ENCODE results near the gene CAMK2A. TPM values are rescaled to one million over a fixed set of nuclear protein-coding genes. Genes with fewer than 3 reads are reported as not detected.

Gene CAMK2A
- total RNA-seq, 1 experiment from 2014 or later = not detected

DNA sequence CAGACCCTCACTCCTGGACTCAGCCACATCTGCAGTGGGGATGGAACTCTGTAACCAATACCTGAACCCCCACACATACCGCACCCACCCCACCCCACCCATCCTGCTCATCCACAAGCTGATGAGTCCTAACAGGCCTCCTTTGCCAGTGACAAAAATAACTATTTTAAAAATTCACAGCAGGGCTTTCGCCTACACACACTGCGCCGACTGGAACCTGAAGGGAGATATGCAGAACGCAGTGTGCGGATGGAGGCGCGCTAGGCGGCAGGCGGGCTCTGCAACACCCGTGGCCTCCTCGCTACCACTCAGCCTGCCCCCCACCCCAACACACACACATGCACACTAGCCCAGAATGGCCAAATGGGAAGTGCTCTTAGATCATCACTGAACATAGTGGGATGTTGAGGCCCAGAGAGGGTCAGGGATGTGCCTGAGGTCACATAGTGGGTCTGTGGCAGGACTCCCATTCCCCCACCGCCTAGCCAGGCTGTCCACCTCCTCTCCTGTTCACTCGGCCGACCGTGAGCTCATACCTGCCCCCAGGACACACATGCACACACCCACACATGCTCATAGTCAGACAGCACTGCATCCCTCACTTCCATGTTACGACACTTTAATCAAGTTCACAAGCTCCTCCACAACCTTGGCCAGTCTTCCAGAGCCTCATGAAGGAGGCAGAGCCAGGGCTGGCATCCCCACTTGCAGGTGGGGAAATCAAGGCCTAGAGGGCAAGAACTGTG, 6.3 kb upstream of the CAMK2A start:
- no peaks in the 10 kb centered on the region for H3K27me3 ChIP-seq (replicated peaks; ENCODE audit: control insufficient read depth, insufficient read depth, low read length)
- H3K4me3 Mint-ChIP-seq (ENCODE audit: unreplicated experiment) = no peak overlapping the region
- H3K27me3 Mint-ChIP-seq (ENCODE audit: insufficient read depth, unreplicated experiment) = peaks cover 3% of the 10 kb centered on the region
- no peaks in the 10 kb centered on the region for H3K36me3 Mint-ChIP-seq (ENCODE audit: insufficient read depth, unreplicated experiment)
- H3K4me3 ChIP-seq (ENCODE audit: low read depth, low read length) = no peak overlapping the region
- CTCF ChIA-PET = interaction anchor here (1.1 kb wide), 1 partner anchor 443 kb away, joined by 3 read pairs; no protein-coding TSS in a partner anchor
- intact Hi-C loops (cut with micrococcal nuclease; ENCODE audit: unreplicated experiment) = no loop called here
- DNase-seq = no peak
- no peaks in the 10 kb centered on the region for H3K9me3 Mint-ChIP-seq (ENCODE audit: unreplicated experiment)
- H3K27ac Mint-ChIP-seq (ENCODE audit: unreplicated experiment) = no peak overlapping the region
- H3K4me1 ChIP-seq = no peaks in the 10 kb centered on the region
- no peaks in the 10 kb centered on the region for H3K36me3 ChIP-seq (ENCODE audit: control insufficient read depth, insufficient read depth, low read length)
- no peaks in the 10 kb centered on the region for H3K9me3 ChIP-seq
- BruUV-seq (replicated peaks) = no TSS peak
- TF ChIP-seq CTCF (IDR thresholded peaks at IDR 0.05; ENCODE audit: insufficient read depth in 1 of 2, low read depth in 1 of 2, low read length in 1 of 2, severe bottlenecking in 1 of 2, unreplicated experiment in 1 of 2) = no peak
- POLR2A ChIA-PET = no interaction called here
- H3K4me1 Mint-ChIP-seq (ENCODE audit: low read depth, unreplicated experiment) = no peaks in the 10 kb centered on the region

DNA sequence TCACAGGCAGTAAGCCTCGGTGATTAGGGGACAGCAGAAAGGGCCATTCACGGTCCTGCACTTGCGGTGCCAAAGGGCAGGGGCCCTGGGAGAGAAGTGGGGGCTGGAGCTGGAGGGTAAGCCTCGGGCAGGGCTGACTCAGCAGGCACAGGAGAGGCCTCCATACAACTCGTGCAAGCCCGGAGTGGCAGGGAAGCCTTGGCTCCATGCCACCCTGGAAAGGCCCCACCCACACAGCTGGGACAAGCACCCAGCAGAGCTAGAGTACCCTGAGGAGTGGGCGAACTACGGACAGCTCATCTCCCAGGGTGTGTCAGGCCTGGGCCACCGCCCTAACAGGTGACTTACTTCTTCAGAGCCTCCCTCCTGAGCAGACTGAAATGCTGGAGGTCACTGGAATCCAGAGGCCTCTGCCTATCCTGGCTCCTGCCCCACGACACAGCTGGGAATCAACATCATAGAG, 5.6 kb upstream of the CAMK2A start:
- H3K4me1 ChIP-seq = no peaks in the 10 kb centered on the region
- Mint-ChIP-seq H3K27ac (ENCODE audit: unreplicated experiment) (no peak overlapping the region), H3K9me3 (ENCODE audit: unreplicated experiment) (no peaks in the 10 kb centered on the region), H3K4me3 (ENCODE audit: unreplicated experiment) (no peak overlapping the region), H3K27me3 (ENCODE audit: insufficient read depth, unreplicated experiment) (peaks cover 6% of the 10 kb centered on the region), H3K4me1 (ENCODE audit: low read depth, unreplicated experiment) (no peaks in the 10 kb centered on the region), H3K36me3 (ENCODE audit: insufficient read depth, unreplicated experiment) (no peaks in the 10 kb centered on the region)
- H3K4me3 ChIP-seq (ENCODE audit: low read depth, low read length) = no peak overlapping the region
- H3K27me3 ChIP-seq (replicated peaks; ENCODE audit: control insufficient read depth, insufficient read depth, low read length) = no peaks in the 10 kb centered on the region
- POLR2A ChIA-PET = no interaction called here
- CTCF ChIA-PET = no interaction called here
- H3K9me3 ChIP-seq = no peaks in the 10 kb centered on the region
- no peaks in the 10 kb centered on the region for H3K36me3 ChIP-seq (ENCODE audit: control insufficient read depth, insufficient read depth, low read length)
- TF ChIP-seq CTCF (IDR thresholded peaks at IDR 0.05; ENCODE audit: insufficient read depth in 1 of 2, low read depth in 1 of 2, low read length in 1 of 2, severe bottlenecking in 1 of 2, unreplicated experiment in 1 of 2) = no peak
- intact Hi-C loops (cut with micrococcal nuclease; ENCODE audit: unreplicated experiment) = no loop called here
- BruUV-seq (replicated peaks) = no TSS peak
- no peak for DNase-seq

DNA sequence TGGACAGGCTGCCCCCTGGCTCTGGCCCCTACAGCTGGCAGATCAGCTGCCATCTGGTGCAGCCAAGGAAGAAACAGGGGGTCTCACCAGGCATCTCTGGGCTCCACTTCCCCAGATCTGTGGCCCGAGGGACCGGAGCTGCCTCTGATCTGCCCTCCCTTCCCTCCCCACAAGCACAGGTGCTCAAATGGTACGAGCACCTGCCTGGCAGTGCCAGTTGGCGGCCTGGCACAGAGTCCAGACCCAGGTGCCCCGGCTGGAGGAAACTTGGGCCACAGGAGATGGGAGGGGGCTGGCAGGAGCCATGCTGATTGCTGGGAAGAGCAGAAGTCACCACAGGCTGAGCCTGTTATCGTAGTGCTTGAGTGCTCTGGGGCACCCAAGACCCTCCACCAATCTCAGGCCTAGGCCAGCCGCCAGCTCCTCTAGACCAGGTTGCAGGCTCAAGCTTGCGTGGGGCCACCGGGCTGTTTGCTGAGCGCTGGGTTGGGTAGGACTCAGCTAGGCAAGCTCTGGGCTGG, 5.0 kb upstream of the CAMK2A start:
- ChIA-PET POLR2A (no interaction called here), CTCF (no interaction called here)
- BruUV-seq (replicated peaks) = no TSS peak
- no peak for DNase-seq
- Mint-ChIP-seq H3K27me3 (ENCODE audit: insufficient read depth, unreplicated experiment) (peaks cover 6% of the 10 kb centered on the region), H3K4me3 (ENCODE audit: unreplicated experiment) (no peak overlapping the region), H3K36me3 (ENCODE audit: insufficient read depth, unreplicated experiment) (no peaks in the 10 kb centered on the region), H3K27ac (ENCODE audit: unreplicated experiment) (no peak overlapping the region), H3K9me3 (ENCODE audit: unreplicated experiment) (no peaks in the 10 kb centered on the region), H3K4me1 (ENCODE audit: low read depth, unreplicated experiment) (no peaks in the 10 kb centered on the region)
- no peak for TF ChIP-seq CTCF (IDR thresholded peaks at IDR 0.05; ENCODE audit: insufficient read depth in 1 of 2, low read depth in 1 of 2, low read length in 1 of 2, severe bottlenecking in 1 of 2, unreplicated experiment in 1 of 2)
- Histone ChIP-seq H3K36me3 (ENCODE audit: control insufficient read depth, insufficient read depth, low read length) (no peaks in the 10 kb centered on the region), H3K4me3 (ENCODE audit: low read depth, low read length) (no peak overlapping the region), H3K4me1 (no peaks in the 10 kb centered on the region), H3K27me3 (replicated peaks; ENCODE audit: control insufficient read depth, insufficient read depth, low read length) (no peaks in the 10 kb centered on the region), H3K9me3 (no peaks in the 10 kb centered on the region)
- intact Hi-C loops (cut with micrococcal nuclease; ENCODE audit: unreplicated experiment) = no loop called here
